GM19455 (cell line): ENCODE measurements around the gene SLC17A5.
"Not testable (repeated sequence)": the region's sequence is repeated elsewhere in the genome, so short reads cannot be mapped to it uniquely, and the experiment has no call there.

Experiments used
- ATAC-seq: cut with Tn5 transposase; IDR thresholded peaks from one replicate; pipeline ENCODE4 v1.9.1; 2021; ENCODE audit not compliant: unreplicated experiment

Gene SLC17A5

GRCh38 chr6:73623480-73623879, 30.3 kb downstream of the SLC17A5 start:
- ATAC-seq = not testable (repeated sequence)

GRCh38 chr6:73618082-73618481, 35.7 kb downstream of the SLC17A5 start:
- ATAC-seq = not testable (repeated sequence)

DNA sequence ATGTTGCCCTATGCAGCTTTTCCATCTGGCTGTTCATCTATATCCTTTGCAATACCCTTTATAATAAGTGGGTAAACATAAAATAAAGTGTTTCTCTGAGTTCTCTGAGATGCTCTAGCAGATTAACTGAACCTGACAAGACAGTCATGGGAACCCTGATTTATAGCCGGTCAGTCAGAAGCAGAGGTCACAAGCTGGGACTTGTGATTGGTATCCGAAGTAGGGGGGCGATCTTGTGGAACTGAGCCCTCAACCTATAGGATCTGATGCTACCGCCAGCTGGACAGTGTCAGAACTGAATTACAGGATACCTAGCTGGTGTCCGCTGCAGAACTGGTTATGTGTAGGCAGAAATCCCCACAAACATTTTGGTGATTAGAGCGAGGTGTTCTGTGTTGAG, 39.0 kb downstream of the SLC17A5 start:
- no peak for ATAC-seq

- no peak for ATAC-seq
These were observed 39.8 kb downstream of the SLC17A5 start for GRCh38 chr6:73613806-73614536.

DNA sequence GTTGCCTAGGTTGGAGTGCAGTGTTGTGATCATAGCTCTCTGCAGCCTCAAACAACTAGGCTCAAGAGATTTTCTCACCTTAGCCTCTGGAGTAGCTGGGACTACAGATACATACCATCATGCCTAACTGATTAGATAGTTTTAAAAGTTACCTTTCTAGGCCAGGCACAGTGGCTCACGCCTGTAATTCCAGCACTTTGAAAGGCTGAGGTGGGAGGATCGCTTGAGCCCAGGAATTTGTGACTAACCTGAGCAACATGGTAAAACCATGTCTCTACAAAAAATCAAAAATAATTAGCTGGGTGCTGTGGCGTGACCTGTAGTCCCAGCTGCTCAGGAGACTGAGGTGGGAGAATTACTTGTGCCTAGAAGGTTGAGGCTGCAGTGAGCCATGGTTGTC, 41.2 kb downstream of the SLC17A5 start:
- ATAC-seq = no peak

GRCh38 chr6:73610444-73611275, 43.1 kb downstream of the SLC17A5 start:
- ATAC-seq = no peak

GRCh38 chr6:73608761-73609160, 45.0 kb downstream of the SLC17A5 start:
- no peak for ATAC-seq

DNA sequence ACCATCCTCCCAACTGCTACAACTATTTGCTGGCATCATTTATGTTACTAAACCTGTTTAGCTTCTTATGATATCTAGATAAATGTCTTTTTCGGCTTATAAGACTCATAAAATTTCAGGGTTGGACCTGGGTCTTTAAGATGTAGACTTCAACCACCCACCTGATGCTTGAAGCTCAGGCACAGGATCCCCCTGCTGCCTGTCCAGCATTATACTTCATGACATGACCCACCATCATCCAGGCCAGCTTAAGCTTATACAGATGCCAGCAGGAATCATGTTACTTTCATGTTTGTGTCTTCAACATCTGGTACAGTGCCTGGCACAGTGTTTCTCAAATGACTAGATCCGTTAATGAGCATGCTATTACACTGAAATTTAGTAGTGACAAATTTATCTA, 47.4 kb downstream of the SLC17A5 start:
- no peak for ATAC-seq

GRCh38 chr6:73604461-73604860, 49.3 kb downstream of the SLC17A5 start:
- no peak for ATAC-seq

DNA sequence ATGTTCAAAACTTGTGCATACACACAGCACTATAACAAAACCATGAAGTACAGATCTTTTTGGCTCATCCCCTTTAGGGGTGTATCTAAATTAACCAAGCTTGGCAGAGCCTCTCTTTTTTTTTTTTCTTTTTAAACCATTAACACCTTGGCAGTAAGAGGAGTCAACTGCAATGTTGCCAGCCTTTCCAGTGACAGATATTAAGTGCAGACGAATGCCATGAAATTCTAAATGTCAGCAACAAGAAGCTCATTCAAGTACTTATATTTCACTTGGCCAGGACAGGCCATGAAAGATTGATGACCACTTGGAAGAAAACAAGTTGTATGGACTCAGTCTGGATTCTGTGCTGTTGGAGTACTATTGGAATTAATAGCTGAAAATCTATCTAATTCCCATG, 49.8 kb downstream of the SLC17A5 start:
- ATAC-seq = no peak

DNA sequence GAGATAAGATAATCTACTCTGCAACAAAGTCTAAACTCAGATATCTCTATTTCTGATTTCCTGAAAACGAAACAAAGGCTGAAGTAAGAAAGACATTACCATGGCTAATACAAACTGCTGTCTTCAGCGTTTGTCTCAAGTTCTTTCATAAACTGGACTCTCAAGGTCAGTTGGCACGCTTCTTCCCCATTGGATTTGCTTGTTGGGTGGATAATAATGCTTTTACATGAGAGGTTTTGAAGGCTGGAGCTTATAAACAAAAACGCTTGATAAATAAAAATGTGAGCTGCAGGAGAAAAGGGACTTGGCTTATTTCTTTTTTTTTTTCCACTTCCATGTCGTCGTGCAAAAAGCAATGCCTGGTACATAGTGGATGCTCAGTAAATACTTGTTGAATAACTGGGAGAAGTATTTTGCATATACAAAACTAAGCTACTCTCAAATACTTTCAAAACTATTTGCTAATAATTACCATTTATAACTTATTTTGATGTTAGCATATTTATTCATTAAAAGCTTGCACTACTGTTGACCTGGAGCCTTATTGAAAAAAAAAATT, 67.3 kb downstream of the SLC17A5 start:
- ATAC-seq = no peak

DNA sequence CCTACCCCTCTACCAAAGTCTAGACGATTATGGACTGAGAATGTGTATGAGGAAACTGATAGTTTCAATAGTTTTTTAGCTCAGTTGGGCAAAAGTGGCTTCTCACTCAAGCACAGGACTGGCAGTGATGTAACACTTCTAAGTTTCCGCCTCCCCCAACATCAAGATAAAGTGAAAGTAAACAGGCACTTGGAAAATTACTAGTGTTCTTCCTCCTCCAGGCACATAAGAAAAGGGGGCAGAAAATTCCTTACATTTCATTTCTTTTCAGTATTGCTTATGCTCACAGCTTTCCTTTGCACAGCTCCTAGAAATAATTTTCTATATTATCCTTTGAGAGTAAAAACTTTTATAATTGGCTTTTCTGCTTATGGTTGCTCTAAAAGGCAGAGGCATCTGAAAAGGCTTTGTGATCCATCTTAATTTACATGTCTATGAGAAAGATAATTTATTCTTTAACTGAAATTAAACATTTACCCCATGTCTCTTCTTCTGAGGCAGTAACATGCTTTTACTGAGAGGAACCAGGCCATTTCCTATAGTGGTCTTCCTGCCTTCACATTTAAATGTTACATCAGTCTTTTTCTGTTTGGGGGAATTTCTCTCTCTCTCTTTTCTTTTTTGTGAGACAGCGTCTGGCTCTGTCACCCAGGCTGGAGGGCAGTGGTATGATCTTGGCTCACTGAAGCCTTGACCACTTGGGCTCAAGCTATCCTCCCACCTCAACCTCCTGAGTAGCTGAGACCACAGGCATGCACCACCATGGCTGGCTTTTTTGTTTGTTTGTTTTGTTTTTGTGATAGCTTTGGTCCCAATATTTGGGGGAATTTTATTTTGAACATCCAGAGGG, 68.0 kb downstream of the SLC17A5 start:
- peak; percentile 83 for ATAC-seq

DNA sequence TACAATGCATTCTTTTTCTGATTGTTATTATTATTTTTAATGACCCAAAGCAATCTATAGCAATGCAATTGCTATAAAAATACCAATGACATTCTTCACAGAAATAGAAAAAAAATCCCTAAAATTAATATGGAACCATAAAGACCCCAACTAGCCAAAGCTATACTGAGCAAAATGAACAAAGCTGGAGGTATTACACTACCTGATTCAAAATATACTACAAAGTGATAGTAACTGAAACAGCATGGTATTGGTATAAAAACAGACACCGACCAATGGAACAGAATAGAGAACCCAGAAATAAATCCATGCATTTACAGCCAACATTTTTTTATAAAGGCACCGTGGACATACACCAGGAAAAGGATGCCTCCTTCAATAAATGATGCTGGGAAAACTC, 72.5 kb downstream of the SLC17A5 start:
- no peak for ATAC-seq

DNA sequence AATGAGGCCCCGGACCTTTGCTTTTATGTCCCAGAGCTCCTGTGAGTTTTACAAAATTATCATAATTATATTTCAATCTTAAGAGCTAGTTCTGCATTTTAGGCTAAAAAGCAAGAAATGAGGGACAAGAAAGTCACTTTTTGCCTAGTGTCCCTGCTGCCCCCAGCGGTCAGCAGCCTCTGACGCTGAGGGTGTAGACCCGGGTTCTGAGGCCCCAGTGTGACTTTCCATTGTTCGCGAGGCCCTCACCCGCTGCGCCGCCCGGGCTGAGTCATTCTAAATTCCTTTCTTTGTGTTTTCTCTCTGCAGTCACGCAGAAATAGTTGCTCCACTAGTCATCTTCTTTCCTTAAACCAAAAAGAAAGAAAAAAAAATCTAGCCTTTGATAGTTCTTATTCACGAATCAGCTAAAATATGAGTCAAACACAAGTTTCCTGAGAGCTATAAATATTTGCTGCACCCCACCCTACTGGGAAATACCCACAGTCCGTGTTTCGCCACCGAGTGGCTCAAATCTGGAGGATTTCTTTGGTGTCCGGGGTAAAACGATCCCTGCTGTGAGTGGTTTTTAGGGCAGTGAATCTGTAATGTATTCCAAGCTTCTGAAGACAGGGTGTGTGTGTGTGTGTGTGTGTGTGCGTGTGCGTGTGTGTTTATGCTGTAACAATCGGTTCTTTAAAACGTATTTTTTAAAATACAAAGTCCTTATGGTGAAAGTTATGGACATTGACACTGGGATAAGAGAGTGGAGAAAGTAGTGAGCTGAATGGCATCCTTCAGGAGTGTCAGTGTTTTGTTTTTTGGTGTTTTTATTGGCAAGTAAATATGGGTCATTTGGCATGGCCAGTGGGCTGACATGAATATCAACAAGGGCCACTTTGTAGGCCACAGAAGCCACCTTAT, 73.3 kb downstream of the SLC17A5 start:
- ATAC-seq = peak; percentile 70

DNA sequence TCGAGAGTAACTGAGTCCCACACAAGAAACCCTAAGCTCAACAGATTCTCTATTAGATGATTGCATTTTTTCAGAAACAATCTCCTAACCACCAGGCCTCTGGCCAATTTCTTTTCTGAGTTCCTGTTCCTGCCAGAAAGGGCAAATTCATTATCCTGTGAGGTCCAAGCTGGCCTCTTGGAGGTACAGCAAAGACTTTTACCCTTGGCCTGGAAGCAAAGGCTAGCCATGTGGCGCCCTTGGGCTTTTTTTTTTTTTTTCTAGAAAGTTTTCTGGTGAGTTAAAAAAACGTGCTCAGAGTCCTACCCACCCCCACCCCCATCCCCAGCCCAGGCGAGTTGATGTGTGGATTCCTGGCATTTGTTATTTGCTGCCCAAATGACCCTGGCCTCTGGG, 73.9 kb downstream of the SLC17A5 start:
- ATAC-seq = peak; percentile 24

- ATAC-seq = peak; percentile 16
These were observed 74.4 kb downstream of the SLC17A5 start for GRCh38 chr6:73579389-73579788.

DNA sequence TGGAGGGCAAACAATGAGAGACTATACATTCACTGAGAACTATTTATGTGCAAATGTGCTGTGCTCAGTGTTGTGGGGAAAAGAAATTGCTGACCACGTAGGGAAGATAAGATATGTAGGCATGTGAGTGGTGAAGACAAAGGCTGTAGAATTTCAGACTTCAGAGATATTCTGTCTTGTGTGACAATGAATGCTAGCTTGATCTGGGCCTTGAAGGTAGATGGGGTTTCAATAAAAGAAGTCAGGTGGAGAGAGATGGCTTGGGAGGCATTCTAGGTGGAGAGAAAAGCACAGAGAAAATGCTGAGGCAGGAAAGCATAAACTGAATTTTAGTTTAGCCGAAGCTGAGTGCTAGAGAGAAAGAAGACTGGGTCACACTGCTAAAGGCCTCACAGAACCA, 76.1 kb downstream of the SLC17A5 start:
- no peak for ATAC-seq

GRCh38 chr6:73572531-73572930, 81.3 kb downstream of the SLC17A5 start:
- not testable (repeated sequence) for ATAC-seq

- not testable (repeated sequence) for ATAC-seq
These were observed 82.3 kb downstream of the SLC17A5 start for GRCh38 chr6:73571218-73572181.
